Measurements from ENCODE around the gene EHD1.
"Not testable (repeated sequence)": the region's sequence is repeated elsewhere in the genome, so short reads cannot be mapped to it uniquely, and the experiment has no call there.

The EHD1 gene

GRCh38 chr11:64852804-64853509 lies 25.5 kb downstream of the EHD1 start:
- Histone ChIP-seq H3K27me3 (replicated peaks; ENCODE audit: control insufficient read depth, insufficient read depth, low read length, poor library complexity, severe bottlenecking) (no peaks in the 10 kb centered on the region), H3K4me3 (ENCODE audit: insufficient read depth, low read depth, low read length, poor library complexity, severe bottlenecking) (peak overlapping the region; percentile 26), H3K36me3 (ENCODE audit: control insufficient read depth, insufficient read depth, low read length) (peaks cover 47% of the 10 kb centered on the region), H3K9me3 (ENCODE audit: control insufficient read depth, low read length) (no peaks in the 10 kb centered on the region), H3K27ac (ENCODE audit: insufficient read depth, low read length, poor library complexity, severe bottlenecking) (peak overlapping the region; percentile 81), H3K4me1 (ENCODE audit: control insufficient read depth, insufficient read depth, low read length, poor library complexity, severe bottlenecking) (peaks cover 91% of the 10 kb centered on the region)
- DNase-seq = no peak

- Histone ChIP-seq H3K9me3 (ENCODE audit: control insufficient read depth, low read length) (no peaks in the 10 kb centered on the region), H3K36me3 (ENCODE audit: control insufficient read depth, insufficient read depth, low read length) (peaks cover 45% of the 10 kb centered on the region), H3K27me3 (replicated peaks; ENCODE audit: control insufficient read depth, insufficient read depth, low read length, poor library complexity, severe bottlenecking) (no peaks in the 10 kb centered on the region), H3K4me1 (ENCODE audit: control insufficient read depth, insufficient read depth, low read length, poor library complexity, severe bottlenecking) (peaks cover 86% of the 10 kb centered on the region), H3K27ac (ENCODE audit: insufficient read depth, low read length, poor library complexity, severe bottlenecking) (peak overlapping the region; percentile 81), H3K4me3 (ENCODE audit: insufficient read depth, low read depth, low read length, poor library complexity, severe bottlenecking) (no peak overlapping the region)
- no peak for DNase-seq
Observed at GRCh38 chr11:64851831-64852351, 26.5 kb downstream of the EHD1 start.

GRCh38 chr11:64850979-64851567 lies 27.3 kb downstream of the EHD1 start:
- Histone ChIP-seq H3K9me3 (ENCODE audit: control insufficient read depth, low read length) (no peaks in the 10 kb centered on the region), H3K27ac (ENCODE audit: insufficient read depth, low read length, poor library complexity, severe bottlenecking) (peak overlapping the region; percentile 81), H3K4me1 (ENCODE audit: control insufficient read depth, insufficient read depth, low read length, poor library complexity, severe bottlenecking) (peaks cover 78% of the 10 kb centered on the region), H3K4me3 (ENCODE audit: insufficient read depth, low read depth, low read length, poor library complexity, severe bottlenecking) (no peak overlapping the region), H3K36me3 (ENCODE audit: control insufficient read depth, insufficient read depth, low read length) (peaks cover 37% of the 10 kb centered on the region), H3K27me3 (replicated peaks; ENCODE audit: control insufficient read depth, insufficient read depth, low read length, poor library complexity, severe bottlenecking) (no peaks in the 10 kb centered on the region)
- peak; percentile 60 to 61 (median 60) for DNase-seq

GRCh38 chr11:64849598-64850356 lies 28.6 kb downstream of the EHD1 start:
- Histone ChIP-seq H3K4me1 (ENCODE audit: control insufficient read depth, insufficient read depth, low read length, poor library complexity, severe bottlenecking) (peaks cover 67% of the 10 kb centered on the region), H3K9me3 (ENCODE audit: control insufficient read depth, low read length) (no peaks in the 10 kb centered on the region), H3K27ac (ENCODE audit: insufficient read depth, low read length, poor library complexity, severe bottlenecking) (peak overlapping the region; percentile 81), H3K4me3 (ENCODE audit: insufficient read depth, low read depth, low read length, poor library complexity, severe bottlenecking) (no peak overlapping the region), H3K27me3 (replicated peaks; ENCODE audit: control insufficient read depth, insufficient read depth, low read length, poor library complexity, severe bottlenecking) (no peaks in the 10 kb centered on the region), H3K36me3 (ENCODE audit: control insufficient read depth, insufficient read depth, low read length) (peaks cover 28% of the 10 kb centered on the region)
- DNase-seq = no peak

- no peaks in the 10 kb centered on the region for H3K27me3 ChIP-seq (replicated peaks; ENCODE audit: control insufficient read depth, insufficient read depth, low read length, poor library complexity, severe bottlenecking)
- peaks cover 21% of the 10 kb centered on the region for H3K36me3 ChIP-seq (ENCODE audit: control insufficient read depth, insufficient read depth, low read length)
- DNase-seq = no peak
- peak overlapping the region; percentile 42 for H3K27ac ChIP-seq (ENCODE audit: insufficient read depth, low read length, poor library complexity, severe bottlenecking)
- H3K4me3 ChIP-seq (ENCODE audit: insufficient read depth, low read depth, low read length, poor library complexity, severe bottlenecking) = no peak overlapping the region
- H3K4me1 ChIP-seq (ENCODE audit: control insufficient read depth, insufficient read depth, low read length, poor library complexity, severe bottlenecking) = peaks cover 59% of the 10 kb centered on the region
- no peaks in the 10 kb centered on the region for H3K9me3 ChIP-seq (ENCODE audit: control insufficient read depth, low read length)
Observed at GRCh38 chr11:64848826-64849597, 29.4 kb downstream of the EHD1 start.

- H3K9me3 ChIP-seq (ENCODE audit: control insufficient read depth, low read length) = no peaks in the 10 kb centered on the region
- H3K27me3 ChIP-seq (replicated peaks; ENCODE audit: control insufficient read depth, insufficient read depth, low read length, poor library complexity, severe bottlenecking) = no peaks in the 10 kb centered on the region
- no peak for DNase-seq
- H3K36me3 ChIP-seq (ENCODE audit: control insufficient read depth, insufficient read depth, low read length) = peaks cover 16% of the 10 kb centered on the region
- peaks cover 52% of the 10 kb centered on the region for H3K4me1 ChIP-seq (ENCODE audit: control insufficient read depth, insufficient read depth, low read length, poor library complexity, severe bottlenecking)
- no peak overlapping the region for H3K4me3 ChIP-seq (ENCODE audit: insufficient read depth, low read depth, low read length, poor library complexity, severe bottlenecking)
- peak overlapping the region; percentile 42 for H3K27ac ChIP-seq (ENCODE audit: insufficient read depth, low read length, poor library complexity, severe bottlenecking)
Observed at GRCh38 chr11:64848214-64848825, 30.1 kb downstream of the EHD1 start.

DNA sequence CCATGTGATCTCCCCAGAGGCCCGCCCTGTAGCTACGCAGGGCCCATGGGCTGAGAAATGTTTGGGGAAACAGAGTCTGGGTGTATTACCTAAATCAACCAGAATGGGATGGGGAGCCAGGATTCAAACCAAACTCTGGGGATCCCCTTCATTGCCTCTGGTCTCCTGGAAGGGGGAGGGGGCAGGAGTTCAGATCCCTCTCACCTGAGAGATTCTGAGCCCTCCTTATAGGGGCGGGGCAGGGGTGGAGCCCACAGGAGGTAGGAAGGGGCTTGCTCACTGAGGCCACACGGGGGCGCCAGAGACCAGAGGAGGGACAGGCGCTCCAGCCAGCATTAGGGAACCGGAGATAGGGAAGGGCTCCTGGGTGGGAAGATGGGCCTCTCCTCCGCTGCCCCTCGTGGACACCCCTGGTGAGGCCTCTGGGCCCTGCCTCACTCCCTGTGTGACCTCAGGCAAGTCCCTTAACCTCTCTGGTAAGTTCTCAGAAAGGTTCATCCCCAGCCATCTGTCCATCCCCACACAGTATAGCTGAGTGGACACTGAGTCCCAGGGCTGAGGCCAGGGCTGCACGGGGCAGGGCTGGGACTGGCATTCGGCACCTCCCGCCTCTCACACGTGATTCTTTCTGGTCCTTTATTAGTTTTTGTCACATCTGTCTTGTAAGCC lies 31.3 kb downstream of the EHD1 start:
- H3K27me3 ChIP-seq (replicated peaks; ENCODE audit: control insufficient read depth, insufficient read depth, low read length, poor library complexity, severe bottlenecking) = no peaks in the 10 kb centered on the region
- H3K27ac ChIP-seq (ENCODE audit: insufficient read depth, low read length, poor library complexity, severe bottlenecking) = no peak overlapping the region
- peaks cover 5% of the 10 kb centered on the region for H3K36me3 ChIP-seq (ENCODE audit: control insufficient read depth, insufficient read depth, low read length)
- DNase-seq = peak; percentile 77 to 89 (median 87)
- H3K4me3 ChIP-seq (ENCODE audit: insufficient read depth, low read depth, low read length, poor library complexity, severe bottlenecking) = no peak overlapping the region
- H3K9me3 ChIP-seq (ENCODE audit: control insufficient read depth, low read length) = no peaks in the 10 kb centered on the region
- H3K4me1 ChIP-seq (ENCODE audit: control insufficient read depth, insufficient read depth, low read length, poor library complexity, severe bottlenecking) = peaks cover 41% of the 10 kb centered on the region

GRCh38 chr11:64845776-64846129 lies 32.7 kb downstream of the EHD1 start:
- H3K27me3 ChIP-seq (replicated peaks; ENCODE audit: control insufficient read depth, insufficient read depth, low read length, poor library complexity, severe bottlenecking); H3K4me3 ChIP-seq (ENCODE audit: insufficient read depth, low read depth, low read length, poor library complexity, severe bottlenecking); DNase-seq; H3K27ac ChIP-seq (ENCODE audit: insufficient read depth, low read length, poor library complexity, severe bottlenecking); H3K9me3 ChIP-seq (ENCODE audit: control insufficient read depth, low read length); H3K36me3 ChIP-seq (ENCODE audit: control insufficient read depth, insufficient read depth, low read length): not testable (repeated sequence)
- H3K4me1 ChIP-seq (ENCODE audit: control insufficient read depth, insufficient read depth, low read length, poor library complexity, severe bottlenecking) = peaks cover 27% of the 10 kb centered on the region

All from effector memory CD4-positive, alpha-beta T cell (primary cell).